Dermis blood vessel endothelial cell (primary cell): Measurements from ENCODE around the gene RPL10. TPM values are rescaled to one million over a fixed set of nuclear protein-coding genes. Genes with fewer than 3 reads are reported as not detected.
A peak's percentile ranks its signal among the peaks of the same experiment; 100 is the strongest.

Source experiments
- DNase-seq: peaks from one replicate; pipeline ENCODE4 v3.0.0; 2010
- total RNA-seq: library from RNA; depleted of rRNA; stranded (reverse); fragments of >200 nt; gene quantifications from 2 replicates; pipeline ENCODE4 v1.2.3, GENCODE V29; 2014

Gene RPL10
- total RNA-seq, 1 donor from 2014 or later, result 6,057 TPM

DNA sequence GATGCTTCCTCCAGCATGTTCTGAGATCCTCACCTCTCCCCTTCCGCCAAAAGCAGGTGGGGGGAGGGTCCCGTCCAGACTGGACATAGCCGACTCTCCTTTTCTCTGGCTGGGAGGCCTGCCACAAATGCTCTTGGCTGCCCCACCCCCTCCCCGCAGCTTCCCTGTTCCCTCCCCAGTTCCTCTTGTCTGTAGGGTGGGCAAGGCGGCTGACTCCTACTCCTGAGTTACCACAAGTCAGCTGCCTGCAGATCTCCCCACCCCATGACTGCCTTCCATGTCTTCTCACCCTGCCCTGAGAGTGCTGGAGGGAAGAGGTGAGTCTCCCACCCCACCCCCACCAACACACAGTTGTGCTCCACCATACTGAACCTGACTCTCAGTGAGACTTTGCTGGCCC is 33.2 kb downstream of the RPL10 start:
- DNase-seq, result no peak

DNA sequence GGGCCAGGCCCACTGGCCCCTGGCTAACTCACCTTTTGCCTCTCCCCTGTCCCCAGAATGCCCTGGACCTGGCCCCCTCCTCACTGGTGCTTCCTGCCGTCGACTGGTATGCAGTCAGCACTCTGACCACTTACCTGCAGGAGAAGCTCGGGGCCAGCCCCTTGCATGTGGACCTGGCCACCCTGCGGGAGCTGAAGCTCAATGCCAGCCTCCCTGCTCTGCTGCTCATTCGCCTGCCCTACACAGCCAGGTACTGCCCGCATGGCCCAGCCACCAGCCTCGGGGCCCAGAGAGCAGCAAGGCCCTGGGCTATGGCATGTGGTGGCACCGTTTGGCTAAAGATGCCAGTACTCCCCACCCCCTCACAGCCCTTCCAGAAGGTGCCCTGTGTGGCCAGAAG is 34.0 kb downstream of the RPL10 start:
- DNase-seq, result no peak

DNA sequence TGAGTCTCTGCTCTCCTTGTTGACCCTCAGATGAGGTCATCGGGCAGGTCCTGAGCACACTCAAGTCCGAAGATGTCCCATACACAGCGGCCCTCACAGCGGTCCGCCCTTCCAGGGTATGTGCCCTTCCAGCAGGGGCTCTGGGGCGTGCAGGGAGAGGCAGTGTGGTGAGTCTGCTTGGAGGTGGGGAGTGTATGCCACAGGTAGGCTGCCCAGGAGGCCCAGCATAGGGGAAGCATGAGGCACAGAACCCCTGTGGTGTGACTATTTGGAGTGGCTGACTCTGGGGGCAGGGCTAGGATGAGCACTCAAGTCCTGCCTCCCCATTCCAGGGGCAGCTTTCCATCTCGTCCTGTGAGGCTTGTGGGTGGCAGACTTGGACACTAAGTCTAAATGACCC is 35.4 kb downstream of the RPL10 start:
- DNase-seq, result no peak

DNA sequence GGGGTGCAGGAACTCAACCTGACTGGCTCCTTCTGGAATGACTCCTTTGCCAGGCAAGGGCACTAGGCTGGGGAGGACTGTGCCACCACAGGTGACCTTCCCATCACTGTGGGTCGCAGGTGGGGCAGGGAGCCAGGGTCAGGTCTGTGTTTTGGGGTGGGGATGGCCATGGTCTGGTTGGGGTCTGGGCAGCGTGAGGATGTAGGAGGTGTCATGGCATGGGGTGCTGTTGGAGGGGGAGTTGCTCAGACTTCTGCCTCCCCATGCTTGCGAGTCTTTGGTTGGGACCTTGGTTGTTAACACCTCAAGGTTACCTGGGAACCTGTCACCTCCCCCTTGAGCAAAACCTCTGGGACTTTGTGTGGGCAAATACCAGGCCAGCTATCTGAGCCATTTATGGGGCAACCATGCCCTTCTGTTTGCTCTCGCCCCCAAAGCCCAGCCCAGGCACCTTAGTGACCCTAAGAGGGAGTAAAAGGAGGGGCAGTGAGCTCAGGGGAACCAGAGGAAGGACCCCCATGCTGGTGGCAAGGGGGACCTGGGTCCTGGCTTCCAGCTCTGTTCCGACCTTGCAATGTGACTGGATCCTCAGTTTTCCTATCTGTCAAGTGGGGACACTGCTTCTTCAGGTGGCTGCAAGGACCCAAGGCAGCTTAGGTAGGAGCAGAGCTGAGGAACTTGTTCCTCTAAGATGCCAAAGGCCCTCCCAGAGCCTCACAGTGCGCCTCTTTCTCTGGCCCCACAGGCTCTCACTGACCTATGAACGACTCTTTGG is 36.4 kb downstream of the RPL10 start:
- no peak for DNase-seq

DNA sequence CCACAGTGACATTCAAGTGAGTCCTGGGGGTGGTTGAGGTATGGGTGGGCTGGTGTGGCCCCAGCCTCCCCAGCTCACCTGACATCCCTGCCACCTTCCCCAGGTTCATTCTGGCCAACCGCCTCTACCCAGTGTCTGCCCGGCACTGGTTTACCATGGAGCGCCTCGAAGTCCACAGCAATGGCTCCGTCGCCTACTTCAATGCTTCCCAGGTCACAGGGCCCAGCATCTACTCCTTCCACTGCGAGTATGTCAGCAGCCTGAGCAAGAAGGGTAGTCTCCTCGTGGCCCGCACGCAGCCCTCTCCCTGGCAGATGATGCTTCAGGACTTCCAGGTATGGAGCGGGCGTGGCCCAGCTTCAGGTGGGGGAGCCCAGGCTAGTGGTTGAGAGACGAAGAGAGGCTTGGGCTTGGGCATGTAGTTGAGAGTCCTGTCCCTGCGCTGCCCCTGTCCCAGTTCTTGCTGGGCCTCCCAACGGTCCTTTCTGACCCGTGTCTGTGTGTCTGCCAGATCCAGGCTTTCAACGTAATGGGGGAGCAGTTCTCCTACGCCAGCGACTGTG is 37.1 kb downstream of the RPL10 start:
- DNase-seq, result no peak

DNA sequence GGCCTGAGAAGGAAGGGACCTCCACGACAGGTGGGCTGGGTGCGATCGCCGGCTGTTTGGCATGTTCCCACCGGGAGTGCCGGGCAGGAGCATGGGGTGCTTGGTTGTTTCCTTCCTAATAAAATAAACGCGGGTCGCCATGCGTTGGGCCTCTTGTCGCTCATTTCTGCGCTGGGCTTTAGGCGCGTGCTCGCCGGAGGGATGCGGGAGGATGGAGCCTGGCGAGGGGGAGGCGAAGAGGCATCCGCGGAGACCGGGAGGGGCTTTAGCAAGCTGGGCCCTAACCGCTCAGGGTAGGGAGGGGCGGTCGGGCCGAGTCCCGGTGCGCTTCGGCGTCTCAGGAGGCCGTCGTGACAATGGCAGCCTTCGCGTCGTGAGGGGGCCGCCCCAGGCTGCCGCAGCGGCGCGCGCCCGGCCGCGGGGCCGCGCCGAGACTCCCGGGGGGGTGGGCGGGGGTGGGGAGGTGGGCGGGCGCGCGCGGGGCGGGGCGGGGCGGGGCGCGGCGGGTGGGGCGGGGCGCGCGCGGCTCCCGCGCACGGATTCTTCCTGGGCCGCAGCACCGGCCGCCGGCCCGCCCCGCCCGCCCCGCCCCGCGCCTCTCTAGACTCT is 38.3 kb downstream of the RPL10 start:
- DNase-seq, result peak; percentile 45

DNA sequence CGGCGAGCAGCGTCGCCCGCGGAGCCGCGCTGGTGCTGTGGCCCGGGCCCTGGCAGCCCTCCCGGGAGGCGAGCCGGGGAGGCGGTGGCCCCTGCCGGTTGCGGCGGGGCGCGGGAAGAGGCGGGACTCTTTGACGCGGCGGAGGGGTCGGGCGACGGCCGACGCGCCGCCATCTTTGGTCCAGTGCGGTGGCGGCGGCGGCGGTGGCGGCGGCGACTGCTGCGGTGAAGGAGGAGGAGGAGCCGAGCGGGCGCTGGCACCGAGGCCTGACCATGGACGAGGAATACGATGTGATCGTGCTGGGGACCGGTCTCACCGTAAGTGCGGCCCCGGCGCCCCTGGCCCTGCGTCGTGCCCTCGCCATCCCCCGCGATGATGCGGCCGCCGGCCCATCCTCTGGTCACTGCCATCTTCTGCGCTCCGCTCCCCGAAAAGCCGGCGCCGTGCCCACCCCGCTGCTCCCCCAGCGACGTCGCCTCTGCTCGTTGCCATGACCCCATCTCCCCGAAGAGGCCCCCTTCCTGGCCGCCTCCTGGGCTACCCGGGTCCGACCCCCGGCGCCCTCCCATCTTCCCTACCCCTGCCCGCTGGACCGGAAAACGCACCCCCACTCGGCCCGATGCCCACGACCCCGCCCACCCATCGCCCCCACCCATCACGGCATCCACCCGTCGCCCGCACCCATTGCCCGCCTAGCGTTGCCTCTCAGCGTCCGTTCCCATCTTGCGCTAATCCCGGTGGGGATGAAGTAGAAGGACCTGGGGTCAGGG is 39.0 kb downstream of the RPL10 start, which contains the start of gene GDI1:
TSS of gene GDI1 (plus strand) at position 172 of the 770 bp plus-strand sequence. CDS start at position 273, 101 bp downstream.
- peak; percentile 65 for DNase-seq

DNA sequence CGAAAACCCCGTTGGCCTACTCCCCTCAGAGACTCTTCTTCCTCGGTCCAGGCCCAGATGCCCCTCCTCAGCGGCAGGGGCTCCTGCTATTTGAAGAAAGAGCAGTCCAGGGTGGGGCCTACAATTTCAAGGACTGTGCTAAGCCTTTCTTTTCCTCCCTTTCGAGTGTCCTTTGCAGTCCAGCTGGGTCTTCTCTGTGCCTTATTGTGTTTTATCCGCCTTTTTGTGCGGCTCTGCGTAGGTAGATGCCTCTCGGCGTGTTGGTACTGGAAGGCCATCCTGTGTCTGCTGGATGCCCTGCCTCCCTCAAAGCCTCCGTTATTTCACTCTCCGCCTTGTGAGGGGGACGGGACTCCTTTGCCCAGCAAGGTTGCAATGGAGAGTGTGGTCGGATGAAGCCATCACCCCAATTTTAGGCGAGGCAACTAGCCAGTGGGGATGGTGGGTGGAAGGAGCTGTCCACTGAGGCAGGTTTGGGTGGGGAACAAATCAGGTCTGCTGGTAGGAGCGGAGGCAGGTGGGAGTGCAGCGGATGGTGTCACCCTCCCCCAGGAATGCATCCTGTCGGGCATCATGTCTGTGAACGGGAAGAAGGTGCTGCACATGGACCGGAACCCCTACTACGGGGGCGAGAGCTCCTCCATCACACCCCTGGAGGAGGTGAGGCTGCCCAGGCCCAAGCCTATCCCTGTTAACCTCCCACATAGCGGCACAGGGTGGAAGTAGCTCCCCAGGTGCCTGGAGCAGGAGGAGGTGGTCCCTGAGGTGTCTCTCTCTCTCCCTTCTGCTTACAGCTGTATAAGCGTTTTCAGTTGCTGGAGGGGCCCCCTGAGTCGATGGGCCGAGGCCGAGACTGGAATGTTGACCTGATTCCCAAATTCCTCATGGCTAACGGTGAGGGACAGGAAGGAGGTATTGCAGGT is 40.1 kb downstream of the RPL10 start:
- DNase-seq, result peak; percentile 10

DNA sequence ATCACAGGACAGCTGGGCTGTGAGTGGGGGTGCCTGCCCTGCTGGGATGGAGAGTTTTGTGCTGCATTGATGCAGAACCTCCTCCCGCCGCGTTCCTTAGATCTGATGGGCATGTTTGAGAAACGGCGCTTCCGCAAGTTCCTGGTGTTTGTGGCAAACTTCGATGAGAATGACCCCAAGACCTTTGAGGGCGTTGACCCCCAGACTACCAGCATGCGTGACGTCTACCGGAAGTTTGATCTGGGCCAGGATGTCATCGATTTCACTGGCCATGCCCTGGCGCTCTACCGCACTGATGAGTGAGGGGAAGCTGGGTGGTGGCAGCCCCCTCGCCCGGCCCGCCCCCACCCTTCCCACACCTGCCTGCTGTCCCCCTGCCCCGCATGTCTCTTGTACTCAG is 41.7 kb downstream of the RPL10 start:
- no peak for DNase-seq

DNA sequence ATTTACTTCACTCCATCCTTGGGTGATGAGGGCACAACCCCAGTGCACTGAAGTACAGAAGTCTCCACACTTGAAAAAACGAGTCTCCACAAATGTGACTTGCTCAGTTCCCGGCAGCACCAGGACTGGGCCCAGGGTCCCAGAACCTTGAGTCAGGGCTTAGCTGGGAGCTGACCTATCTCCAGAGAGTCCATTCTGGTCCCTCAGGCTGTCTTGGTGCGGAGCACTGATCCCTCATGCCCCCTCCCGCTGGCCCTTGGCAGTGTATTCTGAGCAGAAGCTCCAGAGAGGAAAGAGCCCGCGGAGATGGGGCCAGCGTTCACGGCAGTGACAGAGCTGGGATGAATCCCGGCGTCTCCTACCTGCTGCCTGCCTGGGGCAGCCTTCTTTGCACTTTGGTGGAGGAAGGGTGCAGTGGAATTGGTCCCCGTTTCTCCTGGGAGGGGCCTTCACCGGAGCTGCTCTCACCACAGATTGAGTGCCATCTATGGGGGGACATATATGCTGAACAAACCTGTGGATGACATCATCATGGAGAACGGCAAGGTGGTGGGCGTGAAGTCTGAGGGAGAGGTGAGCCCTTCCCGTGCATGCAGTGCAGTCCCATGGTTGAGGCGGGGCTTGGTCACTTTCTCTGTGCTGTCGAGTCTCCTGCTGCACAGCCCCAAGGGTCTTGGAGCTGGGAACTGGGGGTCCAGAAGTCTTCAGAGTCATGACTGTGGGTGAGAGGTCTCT is 42.6 kb downstream of the RPL10 start:
- DNase-seq, result no peak

DNA sequence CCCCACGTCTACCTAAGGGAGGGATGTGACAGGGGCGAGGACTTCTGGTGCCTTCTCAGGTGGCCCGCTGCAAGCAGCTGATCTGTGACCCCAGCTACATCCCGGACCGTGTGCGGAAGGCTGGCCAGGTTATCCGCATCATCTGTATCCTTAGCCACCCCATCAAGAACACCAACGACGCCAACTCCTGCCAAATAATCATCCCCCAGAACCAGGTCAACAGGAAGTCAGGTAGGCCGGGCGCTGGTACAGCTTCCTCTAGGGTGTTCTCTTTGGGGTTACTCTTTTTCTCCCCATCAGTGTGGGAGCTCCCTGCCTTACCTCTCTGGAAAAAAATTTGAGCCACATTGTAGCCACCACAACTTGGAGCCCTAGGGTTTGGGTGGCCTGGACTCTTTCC is 43.4 kb downstream of the RPL10 start:
- DNase-seq, result no peak

DNA sequence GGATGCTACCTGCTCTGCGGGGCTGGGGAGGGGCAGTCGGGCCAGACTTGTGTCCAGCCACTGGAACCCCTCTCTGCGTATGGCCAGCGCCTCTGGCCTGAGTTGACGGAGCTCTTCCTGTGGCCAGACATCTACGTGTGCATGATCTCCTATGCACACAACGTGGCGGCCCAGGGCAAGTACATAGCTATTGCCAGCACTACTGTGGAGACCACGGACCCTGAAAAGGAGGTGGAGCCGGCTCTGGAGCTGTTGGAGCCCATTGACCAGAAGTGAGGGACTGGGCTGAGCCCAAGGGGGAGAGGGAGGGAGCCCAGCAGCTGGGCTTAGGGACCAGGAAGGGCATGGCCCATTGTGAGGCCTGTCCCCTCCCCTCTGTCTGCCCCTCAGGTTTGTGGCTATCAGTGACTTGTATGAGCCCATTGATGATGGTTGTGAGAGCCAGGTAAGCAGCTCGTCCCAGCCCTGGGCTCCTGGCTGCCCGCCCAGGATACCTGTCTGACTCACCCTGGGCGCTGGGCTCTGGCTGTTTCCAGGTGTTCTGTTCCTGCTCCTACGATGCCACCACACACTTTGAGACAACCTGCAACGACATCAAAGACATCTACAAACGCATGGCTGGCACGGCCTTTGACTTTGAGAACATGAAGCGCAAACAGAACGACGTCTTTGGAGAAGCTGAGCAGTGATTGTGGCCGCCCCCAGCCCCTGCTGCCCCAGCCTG is 44.0 kb downstream of the RPL10 start:
- no peak for DNase-seq

DNA sequence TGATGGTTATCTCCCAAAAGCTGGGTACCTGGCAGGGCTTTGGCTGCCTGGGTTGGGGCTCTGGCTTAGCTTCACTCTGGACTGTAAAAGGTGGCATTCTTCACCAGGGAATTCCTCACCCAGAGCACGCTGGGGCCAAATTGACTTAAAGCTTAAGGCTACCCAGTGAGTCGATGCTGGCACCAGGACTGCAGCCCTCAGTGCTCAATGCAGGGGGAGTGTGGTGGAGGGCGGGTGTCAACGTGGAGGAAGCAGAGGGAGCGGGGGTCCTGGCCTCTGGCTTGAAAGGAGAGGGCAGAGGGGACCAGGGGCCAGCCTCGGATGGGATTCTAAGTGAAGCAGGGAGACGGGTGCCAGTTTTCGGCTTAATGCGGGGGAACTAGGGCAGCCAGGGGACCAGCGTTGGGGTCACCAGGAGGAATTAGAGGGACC is 45.3 kb downstream of the RPL10 start:
- DNase-seq, result peak; percentile 9

DNA sequence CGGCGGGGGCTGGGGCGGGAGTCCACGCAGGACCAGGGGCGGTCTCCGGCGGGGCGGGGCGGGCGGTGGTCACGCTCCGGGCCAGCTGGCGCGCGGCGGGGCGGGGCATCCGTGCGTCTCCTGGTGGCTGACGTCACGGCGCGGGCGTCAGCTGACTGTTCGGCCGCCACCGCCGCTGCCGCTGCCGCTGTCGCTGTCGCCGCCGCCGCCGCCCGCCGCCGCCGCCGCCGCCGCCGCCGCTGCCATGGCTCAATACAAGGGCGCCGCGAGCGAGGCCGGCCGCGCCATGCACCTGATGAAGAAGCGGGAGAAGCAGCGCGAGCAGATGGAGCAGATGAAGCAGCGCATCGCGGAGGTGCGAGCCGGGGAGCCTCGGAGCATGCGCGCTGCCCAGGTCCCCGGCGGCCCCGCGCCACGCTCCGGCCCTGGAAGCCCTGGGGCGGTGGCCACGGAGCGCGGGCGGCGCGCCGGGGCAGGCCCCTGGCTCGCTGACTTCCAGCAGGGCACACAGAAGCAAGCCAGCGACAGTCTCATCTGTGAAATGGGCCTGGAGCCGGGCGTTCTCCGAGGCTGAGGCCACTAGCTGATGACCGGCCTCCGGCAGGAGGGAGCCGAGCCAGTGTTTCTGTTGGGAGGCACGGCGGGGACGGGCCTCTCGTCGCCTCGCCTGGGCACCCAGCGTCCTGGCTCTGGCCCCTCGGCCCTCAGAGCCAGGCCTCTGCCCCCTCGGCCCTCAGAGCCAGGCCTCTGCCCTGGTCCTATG is 46.0 kb downstream of the RPL10 start, which contains the start of gene FAM50A:
TSS of gene FAM50A (plus strand) at position 150 of the 763 bp plus-strand sequence. CDS start at position 245, 95 bp downstream.
- DNase-seq, result peak; percentile 74

DNA sequence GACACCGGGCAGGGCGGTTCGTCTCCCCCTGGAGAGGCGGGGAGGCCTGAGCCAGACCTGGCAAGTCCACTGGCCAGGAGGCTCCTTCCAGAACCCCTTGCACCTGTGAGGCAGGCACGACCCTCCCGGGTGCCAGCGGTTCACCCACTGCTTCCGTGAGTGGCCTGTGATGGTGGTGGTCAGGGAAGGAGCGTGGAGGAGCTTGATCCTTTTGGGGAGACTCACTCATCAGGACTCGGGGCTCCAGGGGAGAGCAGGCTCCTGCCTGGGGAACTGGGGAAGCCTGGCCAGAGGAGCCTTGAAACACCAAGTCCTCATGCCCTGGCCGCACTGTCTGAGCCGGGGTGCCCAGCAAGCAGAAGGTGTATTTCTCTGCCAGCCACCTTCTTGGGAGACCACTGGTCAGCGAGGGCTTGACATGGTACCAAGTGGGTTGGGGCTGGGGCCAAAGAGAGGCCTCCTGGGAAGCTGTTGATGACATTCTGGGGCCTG is 46.6 kb downstream of the RPL10 start:
- DNase-seq, result peak; percentile 13

DNA sequence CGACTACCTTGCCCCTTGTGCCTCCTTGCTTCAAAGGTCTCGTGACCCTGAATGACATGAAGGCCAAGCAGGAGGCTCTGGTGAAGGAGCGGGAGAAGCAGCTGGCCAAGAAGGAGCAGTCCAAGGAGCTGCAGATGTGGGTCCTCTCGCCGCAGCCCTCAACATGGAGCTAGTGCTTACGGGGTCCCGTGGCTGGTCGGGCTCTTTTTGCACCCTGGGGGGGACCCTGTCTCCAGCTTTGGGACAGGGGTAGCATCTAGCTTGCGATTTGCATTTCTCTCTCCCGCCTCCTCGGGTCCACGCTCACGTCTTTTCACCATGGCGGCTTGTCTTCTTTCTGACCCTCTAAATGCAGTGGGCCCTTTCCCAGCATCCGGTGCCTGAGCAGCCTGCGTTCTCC is 47.6 kb downstream of the RPL10 start:
- DNase-seq, result no peak

DNA sequence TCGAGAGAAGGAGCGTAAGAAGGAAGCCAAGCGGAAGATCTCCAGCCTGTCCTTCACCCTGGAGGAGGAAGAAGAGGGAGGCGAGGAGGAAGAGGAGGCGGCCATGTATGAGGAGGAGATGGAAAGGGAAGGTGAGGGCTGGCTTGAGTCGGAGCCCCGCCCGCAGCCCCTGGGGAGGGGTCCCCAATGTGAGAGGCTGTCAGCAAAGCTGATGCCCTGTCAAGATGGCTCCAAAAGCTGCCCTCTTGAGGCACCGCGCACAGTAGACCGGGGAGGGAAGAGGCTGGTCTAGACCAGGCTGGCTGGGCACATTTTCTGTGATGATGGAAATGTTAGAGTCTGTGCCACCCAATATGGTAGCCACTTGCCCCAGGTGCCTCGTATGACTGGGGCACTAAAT is 48.3 kb downstream of the RPL10 start:
- no peak for DNase-seq

DNA sequence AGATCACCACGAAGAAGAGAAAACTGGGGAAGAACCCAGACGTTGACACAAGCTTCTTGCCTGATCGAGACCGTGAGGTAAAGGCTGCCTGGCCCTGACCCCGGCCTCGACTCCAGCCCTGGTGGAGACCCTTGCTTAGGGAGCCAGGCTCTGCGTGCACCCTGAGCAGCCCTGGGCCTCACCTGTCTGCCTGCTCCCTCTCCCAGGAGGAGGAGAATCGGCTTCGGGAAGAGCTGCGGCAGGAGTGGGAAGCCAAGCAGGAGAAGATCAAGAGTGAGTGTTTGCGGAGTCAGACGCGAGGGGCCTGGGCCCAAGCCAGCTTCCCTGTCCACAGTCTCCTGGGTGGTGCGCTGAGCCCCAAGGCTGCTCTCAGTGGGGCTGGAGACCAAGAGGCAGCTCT is 50.3 kb downstream of the RPL10 start:
- DNase-seq, result no peak

DNA sequence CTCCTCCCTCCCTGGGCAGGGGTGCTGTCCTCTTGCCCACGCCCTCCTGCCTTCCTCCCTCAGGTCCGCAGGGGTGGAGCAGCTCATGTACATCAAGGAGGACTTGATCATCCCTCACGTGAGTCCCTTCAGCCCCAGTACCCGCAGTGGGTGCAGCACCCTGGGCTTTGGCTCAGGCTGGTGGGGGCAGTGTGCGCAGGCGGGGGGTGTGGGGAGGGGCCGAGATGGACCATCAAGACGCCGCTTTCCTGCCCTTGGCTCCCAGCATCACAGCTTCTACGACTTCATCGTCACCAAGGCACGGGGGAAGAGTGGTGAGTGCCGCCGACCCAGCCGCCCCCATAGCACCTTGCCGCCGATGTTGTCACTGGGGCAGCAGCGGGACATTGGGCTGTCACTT is 51.4 kb downstream of the RPL10 start:
- DNase-seq, result no peak

DNA sequence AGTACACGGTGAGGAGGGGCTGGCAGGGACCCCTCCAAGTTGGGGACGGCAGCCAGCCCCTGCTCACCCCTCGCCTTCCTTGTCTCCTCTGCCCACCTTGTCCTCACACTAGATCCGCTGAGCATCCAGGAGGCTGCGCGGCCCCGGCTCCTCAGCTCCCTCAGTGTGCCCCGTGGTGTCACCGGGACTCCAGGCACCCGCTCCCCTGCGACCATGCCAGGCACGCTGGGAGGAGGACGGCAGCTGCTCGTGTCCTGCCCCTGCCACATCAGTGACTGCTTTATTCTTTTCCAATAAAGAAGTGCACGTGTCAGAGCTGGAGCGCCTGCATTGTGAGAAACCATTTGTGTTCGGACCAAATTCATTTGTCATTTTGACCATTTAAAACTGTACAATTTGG is 52.1 kb downstream of the RPL10 start:
- no peak for DNase-seq
